ENCODE results near the gene PPP1R12B.
"Not testable (repeated sequence)": the region's sequence is repeated elsewhere in the genome, so short reads cannot be mapped to it uniquely, and the experiment has no call there.

The PPP1R12B gene

GRCh38 chr1:202456372-202457169 lies 108.1 kb downstream of the PPP1R12B start:
- DNase-seq = peak; percentile 23 to 34

- peak; percentile 75 to 91 for DNase-seq
These were observed 110.2 kb downstream of the PPP1R12B start for GRCh38 chr1:202458651-202459050.

GRCh38 chr1:202459470-202460142 lies 111.1 kb downstream of the PPP1R12B start:
- DNase-seq = peak in 1 of 2 experiments; percentile 41

GRCh38 chr1:202460143-202460495 lies 111.6 kb downstream of the PPP1R12B start:
- not testable (repeated sequence) for DNase-seq

- peak; percentile 96 to 98 for DNase-seq
These were observed 114.0 kb downstream of the PPP1R12B start for GRCh38 chr1:202462342-202463076.

- DNase-seq = peak; percentile 39 to 48
These were observed 115.7 kb downstream of the PPP1R12B start for GRCh38 chr1:202464153-202464742.

GRCh38 chr1:202465644-202466270 lies 117.3 kb downstream of the PPP1R12B start:
- not testable (repeated sequence) for DNase-seq

- DNase-seq = not testable (repeated sequence)
These were observed 117.8 kb downstream of the PPP1R12B start for GRCh38 chr1:202466339-202466738.

GRCh38 chr1:202467381-202467780 lies 118.9 kb downstream of the PPP1R12B start:
- DNase-seq = not testable (repeated sequence)

GRCh38 chr1:202468695-202469094 lies 120.2 kb downstream of the PPP1R12B start:
- DNase-seq = not testable (repeated sequence)

GRCh38 chr1:202469123-202469522 lies 120.6 kb downstream of the PPP1R12B start:
- DNase-seq = not testable (repeated sequence)

GRCh38 chr1:202471246-202471645 lies 122.7 kb downstream of the PPP1R12B start:
- no peak for DNase-seq

GRCh38 chr1:202472347-202473124 lies 124.0 kb downstream of the PPP1R12B start:
- DNase-seq = not testable (repeated sequence)

- DNase-seq = peak in 1 of 2 experiments; percentile 15
These were observed 125.0 kb downstream of the PPP1R12B start for GRCh38 chr1:202473266-202474045.

GRCh38 chr1:202479661-202480060 lies 131.2 kb downstream of the PPP1R12B start:
- DNase-seq = not testable (repeated sequence)

GRCh38 chr1:202480640-202481039 lies 132.1 kb downstream of the PPP1R12B start:
- not testable (repeated sequence) for DNase-seq

- peak in 1 of 2 experiments; percentile 31 for DNase-seq
These were observed 134.9 kb downstream of the PPP1R12B start for GRCh38 chr1:202483362-202483761.

- DNase-seq = not testable (repeated sequence)
These were observed 135.5 kb downstream of the PPP1R12B start for GRCh38 chr1:202484032-202484431.

- DNase-seq = not testable (repeated sequence)
These were observed 136.3 kb downstream of the PPP1R12B start for GRCh38 chr1:202484820-202485219.

- DNase-seq = not testable (repeated sequence)
These were observed 139.7 kb downstream of the PPP1R12B start for GRCh38 chr1:202488178-202488649.
